Gastrocnemius medialis (tissue), 4 donors: ENCODE measurements around the gene KLF15.

ENCODE experiments used
- CTCF ChIP-seq, 5 experiments: fragments of 450-650 bp in 3 of 5; fragments of 200-600 bp in 2 of 5; sonication (generic) in 2 of 5; IDR thresholded peaks in 4 of 5; conservative IDR thresholded peaks in 1 of 5; 1 replicate in 4 of 5; 2 replicates in 1 of 5; pipeline ENCODE4 v1.5.1; 2016 to 2019; ENCODE audit warnings: antibody characterized with exemption in 5 of 5, mild to moderate bottlenecking in 3 of 5, moderate library complexity in 3 of 5
- POLR2A ChIP-seq, 2 donors: fragments of 450-650 bp; IDR thresholded peaks; one replicate each; pipeline ENCODE4 v1.6.1; 2017; ENCODE audit warnings: antibody characterized with exemption in 2 of 2, mild to moderate bottlenecking in 2 of 2, moderate library complexity in 2 of 2

GRCh38 chr3:126340943-126341754, 16.1 kb downstream of the KLF15 start:
- TF ChIP-seq CTCF (IDR thresholded peaks at IDR 0.05 in 4 of 5, conservative IDR thresholded peaks at IDR 0.05 in 1 of 5) (no peak), POLR2A (IDR thresholded peaks at IDR 0.05) (no peak)
